ENCODE measurements around the gene POMGNT1.
"Not testable (repeated sequence)": the region's sequence is repeated elsewhere in the genome, so short reads cannot be mapped to it uniquely, and the experiment has no call there.

The POMGNT1 gene

GRCh38 chr1:46197964-46198811 lies at the start of gene POMGNT1:
Gene POMGNT1 (minus strand): TSS chr1:46198434. CDS start chr1:46197821, 613 bp downstream.
- DNase-seq = peak; percentile 57 to 66

GRCh38 chr1:46247436-46248121 lies 49.3 kb upstream of the POMGNT1 start, which contains the start of gene RAD54L:
Gene RAD54L (plus strand): TSS chr1:46247763. CDS start chr1:46248406, 643 bp downstream.
- peak; percentile 99 for DNase-seq

GRCh38 chr1:46246548-46247435 lies 48.6 kb upstream of the POMGNT1 start:
- DNase-seq = peak in 1 of 2 experiments; percentile 69

GRCh38 chr1:46246136-46246535 lies 47.9 kb upstream of the POMGNT1 start:
- DNase-seq = not testable (repeated sequence)

GRCh38 chr1:46244656-46245371 lies 46.6 kb upstream of the POMGNT1 start:
- DNase-seq = peak in 1 of 2 experiments; percentile 29

- not testable (repeated sequence) for DNase-seq
Measured at GRCh38 chr1:46243831-46244230, 45.6 kb upstream of the POMGNT1 start.

- DNase-seq = no peak
Measured at GRCh38 chr1:46242918-46243317, 44.7 kb upstream of the POMGNT1 start.

GRCh38 chr1:46241733-46242132 lies 43.5 kb upstream of the POMGNT1 start:
- DNase-seq = not testable (repeated sequence)

- DNase-seq = not testable (repeated sequence)
Measured at GRCh38 chr1:46238865-46239264, 40.6 kb upstream of the POMGNT1 start.

- no peak for DNase-seq
Measured at GRCh38 chr1:46236882-46237281, 38.6 kb upstream of the POMGNT1 start.

- not testable (repeated sequence) for DNase-seq
Measured at GRCh38 chr1:46231231-46231630, 33.0 kb upstream of the POMGNT1 start.

- DNase-seq = no peak
Measured at GRCh38 chr1:46224966-46225365, 26.7 kb upstream of the POMGNT1 start.

- DNase-seq = peak; percentile 80 to 82
Measured at GRCh38 chr1:46223472-46223943, 25.3 kb upstream of the POMGNT1 start.

- not testable (repeated sequence) for DNase-seq
Measured at GRCh38 chr1:46223055-46223454, 24.8 kb upstream of the POMGNT1 start.

- DNase-seq = no peak
Measured at GRCh38 chr1:46221749-46222148, 23.5 kb upstream of the POMGNT1 start.

- no peak for DNase-seq
Measured at GRCh38 chr1:46220808-46221207, 22.6 kb upstream of the POMGNT1 start.

- DNase-seq = no peak
Measured at GRCh38 chr1:46219551-46220520, 21.6 kb upstream of the POMGNT1 start.

- no peak for DNase-seq
Measured at GRCh38 chr1:46218443-46218842, 20.2 kb upstream of the POMGNT1 start.

GRCh38 chr1:46215504-46215903 lies 17.3 kb upstream of the POMGNT1 start:
- DNase-seq = no peak

- DNase-seq = no peak
Measured at GRCh38 chr1:46211051-46211450, 12.8 kb upstream of the POMGNT1 start.

- no peak for DNase-seq
Measured at GRCh38 chr1:46210561-46210960, 12.3 kb upstream of the POMGNT1 start.
